ENCODE data around the gene WFIKKN1.

WFIKKN1 gene

GRCh38 chr16:678209-678857, 47.5 kb downstream of the WFIKKN1 start:
- DNase-seq (ENCODE audit: low spot score in 2 of 2) (no peak), ATAC-seq (ENCODE audit: low read depth) (no peak)
- no peak overlapping the region for H3K4me3 Mint-ChIP-seq
- H3K27me3 Mint-ChIP-seq: peaks cover 8% of the 10 kb centered on the region
- H3K9me3 Mint-ChIP-seq: no peaks in the 10 kb centered on the region
- peaks cover 18% of the 10 kb centered on the region for H3K4me1 Mint-ChIP-seq
- peaks cover 6% of the 10 kb centered on the region for H3K36me3 Mint-ChIP-seq
- no peak overlapping the region for H3K27ac Mint-ChIP-seq

DNA sequence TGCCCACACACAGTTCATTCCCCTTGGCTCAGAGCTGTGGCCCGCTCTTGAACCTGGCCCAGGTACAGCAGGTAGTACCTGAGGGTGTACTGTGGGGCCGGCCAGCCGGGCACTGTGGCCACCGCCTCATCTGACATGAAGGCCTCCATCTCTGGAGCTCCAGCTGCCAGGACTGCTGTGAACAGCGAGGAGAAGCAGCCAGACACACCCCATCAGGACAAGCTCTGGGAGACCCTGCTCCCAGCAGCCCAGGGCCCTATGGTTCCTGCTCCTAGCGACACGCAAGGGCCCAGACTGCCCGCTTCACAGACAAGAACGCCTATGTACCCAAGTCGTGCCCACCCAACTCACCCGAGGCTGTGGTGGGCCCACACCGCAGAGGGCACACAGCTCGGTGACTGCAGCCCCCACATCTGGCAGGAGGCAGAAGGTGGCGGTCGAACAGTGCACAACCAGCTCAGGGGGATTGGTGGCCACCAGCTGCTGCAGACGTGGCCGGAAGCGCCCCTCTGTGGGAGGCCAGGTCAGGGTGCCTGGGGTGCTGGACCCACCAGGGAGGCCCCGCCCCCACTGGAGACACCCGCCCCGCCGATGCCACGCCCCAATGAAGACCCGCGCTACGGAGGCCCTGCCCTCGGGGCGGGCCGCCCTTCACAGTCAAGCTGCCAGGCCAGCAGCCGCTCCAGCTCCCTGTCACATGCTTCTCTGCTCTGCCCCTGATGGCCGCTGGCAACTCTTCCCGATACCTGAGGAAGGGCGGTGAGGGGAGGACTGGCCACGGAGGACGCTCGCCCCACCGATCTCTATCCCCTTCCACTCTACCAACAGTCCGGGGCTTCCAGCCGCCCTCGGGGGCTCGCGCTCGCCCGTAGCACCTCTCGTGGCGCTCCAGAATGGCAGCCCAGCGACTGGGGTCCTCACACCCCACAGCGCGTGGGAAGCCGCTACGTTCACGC, 48.4 kb downstream of the WFIKKN1 start:
- peak overlapping the region; percentile 84 for H3K4me3 Mint-ChIP-seq
- H3K9me3 Mint-ChIP-seq: no peaks in the 10 kb centered on the region
- peaks cover 8% of the 10 kb centered on the region for H3K27me3 Mint-ChIP-seq
- H3K4me1 Mint-ChIP-seq: peaks cover 18% of the 10 kb centered on the region
- H3K36me3 Mint-ChIP-seq: peaks cover 6% of the 10 kb centered on the region
- DNase-seq (ENCODE audit: low spot score in 2 of 2) (no peak), ATAC-seq (ENCODE audit: low read depth) (no peak)
- no peak overlapping the region for H3K27ac Mint-ChIP-seq

GRCh38 chr16:679814-680624, 49.2 kb downstream of the WFIKKN1 start, which contains the start of gene STUB1:
TSS of gene STUB1 (plus strand) at chr16:680410. CDS start at chr16:680526, 116 bp downstream.
- peak; percentile 50 for ATAC-seq (ENCODE audit: low read depth)
- peaks cover 15% of the 10 kb centered on the region for H3K4me1 Mint-ChIP-seq
- no peaks in the 10 kb centered on the region for H3K9me3 Mint-ChIP-seq
- DNase-seq (ENCODE audit: low spot score in 2 of 2): peak; percentile 84 to 85
- no peak within 1 kb of the TSS for H3K27ac Mint-ChIP-seq
- peak within 1 kb of the TSS; percentile 85 for H3K4me3 Mint-ChIP-seq
- H3K36me3 Mint-ChIP-seq: peaks cover 6% of the 10 kb centered on the region
- peaks cover 5% of the 10 kb centered on the region for H3K27me3 Mint-ChIP-seq

DNA sequence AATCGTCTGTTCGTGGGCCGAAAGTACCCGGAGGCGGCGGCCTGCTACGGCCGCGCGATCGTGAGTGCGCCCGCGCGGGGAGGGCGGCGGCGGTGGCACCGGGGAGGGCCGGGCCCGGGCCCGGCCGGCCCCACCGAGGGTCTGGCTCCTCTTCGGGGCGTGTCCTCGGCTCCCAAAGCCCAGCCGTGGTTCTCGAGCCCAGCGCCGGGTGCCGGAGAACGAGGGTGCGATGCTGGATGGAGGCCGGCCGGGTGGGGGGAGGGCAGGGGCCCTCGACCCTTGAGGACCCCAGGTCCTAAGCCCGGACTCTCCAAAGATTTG, 49.8 kb downstream of the WFIKKN1 start:
- ATAC-seq (ENCODE audit: low read depth) (no peak), DNase-seq (ENCODE audit: low spot score in 2 of 2) (no peak)
- Mint-ChIP-seq H3K27ac (no peak overlapping the region), H3K4me1 (peaks cover 11% of the 10 kb centered on the region), H3K9me3 (no peaks in the 10 kb centered on the region), H3K36me3 (peaks cover 4% of the 10 kb centered on the region), H3K4me3 (peak overlapping the region; percentile 73), H3K27me3 (peaks cover 1% of the 10 kb centered on the region)

DNA sequence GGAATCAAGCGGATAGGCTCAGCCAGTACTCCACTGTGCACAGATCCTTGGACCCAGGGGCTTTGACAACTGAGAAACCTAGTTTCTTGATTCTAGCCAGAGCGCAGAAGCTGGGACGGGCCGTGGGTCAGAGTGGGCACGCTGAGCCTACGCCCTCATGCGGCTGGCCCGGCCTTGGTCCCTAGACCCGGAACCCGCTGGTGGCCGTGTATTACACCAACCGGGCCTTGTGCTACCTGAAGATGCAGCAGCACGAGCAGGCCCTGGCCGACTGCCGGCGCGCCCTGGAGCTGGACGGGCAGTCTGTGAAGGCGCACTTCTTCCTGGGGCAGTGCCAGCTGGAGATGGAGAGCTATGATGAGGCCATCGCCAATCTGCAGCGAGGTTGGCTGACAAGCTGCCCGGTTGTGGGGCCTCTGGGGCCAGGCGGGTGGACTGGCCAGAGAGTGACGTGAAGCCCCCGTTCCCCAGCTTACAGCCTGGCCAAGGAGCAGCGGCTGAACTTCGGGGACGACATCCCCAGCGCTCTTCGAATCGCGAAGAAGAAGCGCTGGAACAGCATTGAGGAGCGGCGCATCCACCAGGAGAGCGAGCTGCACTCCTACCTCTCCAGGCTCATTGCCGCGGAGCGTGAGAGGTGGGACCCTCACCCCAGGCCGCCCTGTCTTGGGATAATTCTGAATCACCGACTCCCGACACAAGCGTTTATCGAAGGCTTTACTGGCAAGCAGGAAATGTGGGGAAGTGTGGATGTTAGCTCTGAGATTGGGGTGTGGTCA, 50.4 kb downstream of the WFIKKN1 start:
- Mint-ChIP-seq H3K4me1 (peaks cover 11% of the 10 kb centered on the region), H3K4me3 (peak overlapping the region; percentile 63), H3K27me3 (peaks cover 1% of the 10 kb centered on the region), H3K27ac (no peak overlapping the region), H3K9me3 (no peaks in the 10 kb centered on the region), H3K36me3 (peaks cover 4% of the 10 kb centered on the region)
- ATAC-seq (ENCODE audit: low read depth) (no peak), DNase-seq (ENCODE audit: low spot score in 2 of 2) (no peak)

DNA sequence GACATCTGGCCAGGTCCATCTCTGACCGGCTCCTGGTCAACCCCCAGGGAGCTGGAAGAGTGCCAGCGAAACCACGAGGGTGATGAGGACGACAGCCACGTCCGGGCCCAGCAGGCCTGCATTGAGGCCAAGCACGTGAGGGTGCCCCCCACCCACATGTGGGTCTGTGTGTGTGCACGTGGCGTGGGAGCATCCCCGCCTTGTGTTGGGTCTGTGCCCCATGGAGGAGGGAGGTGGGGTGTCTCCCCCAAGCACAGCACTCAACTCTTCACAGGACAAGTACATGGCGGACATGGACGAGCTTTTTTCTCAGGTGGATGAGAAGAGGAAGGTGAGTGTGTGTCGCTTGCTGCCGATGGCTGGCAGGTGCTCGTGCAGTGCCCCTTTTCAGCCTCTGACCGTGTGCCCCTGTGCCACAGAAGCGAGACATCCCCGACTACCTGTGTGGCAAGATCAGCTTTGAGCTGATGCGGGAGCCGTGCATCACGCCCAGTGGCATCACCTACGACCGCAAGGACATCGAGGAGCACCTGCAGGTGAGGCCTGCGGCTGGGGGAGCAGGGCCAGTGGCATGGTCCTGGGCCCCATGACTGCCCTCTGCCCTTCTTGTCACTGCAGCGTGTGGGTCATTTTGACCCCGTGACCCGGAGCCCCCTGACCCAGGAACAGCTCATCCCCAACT, 51.1 kb downstream of the WFIKKN1 start:
- no peaks in the 10 kb centered on the region for H3K9me3 Mint-ChIP-seq
- H3K27me3 Mint-ChIP-seq: peaks cover 1% of the 10 kb centered on the region
- DNase-seq (ENCODE audit: low spot score in 2 of 2) (no peak), ATAC-seq (ENCODE audit: low read depth) (no peak)
- peaks cover 11% of the 10 kb centered on the region for H3K4me1 Mint-ChIP-seq
- H3K4me3 Mint-ChIP-seq: peak overlapping the region; percentile 63
- H3K27ac Mint-ChIP-seq: no peak overlapping the region
- peaks cover 4% of the 10 kb centered on the region for H3K36me3 Mint-ChIP-seq

DNA sequence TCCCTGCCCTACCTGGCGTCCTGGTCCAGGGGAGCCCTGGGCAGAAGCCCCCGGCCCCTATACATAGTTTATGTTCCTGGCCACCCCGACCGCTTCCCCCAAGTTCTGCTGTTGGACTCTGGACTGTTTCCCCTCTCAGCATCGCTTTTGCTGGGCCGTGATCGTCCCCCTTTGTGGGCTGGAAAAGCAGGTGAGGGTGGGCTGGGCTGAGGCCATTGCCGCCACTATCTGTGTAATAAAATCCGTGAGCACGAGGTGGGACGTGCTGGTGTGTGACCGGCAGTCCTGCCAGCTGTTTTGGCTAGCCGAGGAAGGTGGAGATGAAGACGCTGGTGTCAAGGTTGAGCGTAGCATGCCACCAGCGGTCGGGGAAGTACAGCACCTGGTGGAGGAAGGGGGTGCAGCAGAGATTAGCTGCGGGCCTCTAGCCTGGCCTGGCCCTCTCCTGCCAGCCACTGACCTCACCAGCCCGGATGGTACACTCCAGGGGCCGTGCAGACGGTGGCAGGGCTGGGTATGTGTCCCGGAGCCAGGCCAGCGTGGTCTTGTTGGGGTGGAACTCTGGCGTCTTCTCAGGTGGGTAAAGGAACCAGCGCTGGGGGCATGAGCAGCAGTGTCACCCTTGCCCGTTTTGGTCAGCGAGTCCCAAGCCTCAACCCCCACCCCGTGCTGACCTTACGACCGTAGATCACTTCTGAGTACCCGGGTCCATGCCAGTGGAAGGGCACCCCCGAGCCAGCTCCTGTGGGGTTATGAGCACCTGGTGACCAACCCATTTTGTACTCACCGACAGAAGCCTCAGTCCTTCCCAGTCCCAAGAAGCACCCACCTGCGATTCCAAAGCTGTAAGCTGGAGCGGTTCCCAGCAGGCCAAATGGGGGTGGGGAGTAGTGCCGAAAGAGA, 52.0 kb downstream of the WFIKKN1 start:
- ATAC-seq (ENCODE audit: low read depth): no peak
- DNase-seq (ENCODE audit: low spot score in 2 of 2): no peak
- H3K9me3 Mint-ChIP-seq: no peaks in the 10 kb centered on the region
- H3K27me3 Mint-ChIP-seq: peaks cover 1% of the 10 kb centered on the region
- H3K4me1 Mint-ChIP-seq: peaks cover 11% of the 10 kb centered on the region
- H3K27ac Mint-ChIP-seq: no peak overlapping the region
- H3K36me3 Mint-ChIP-seq: peaks cover 4% of the 10 kb centered on the region
- H3K4me3 Mint-ChIP-seq: peak overlapping the region; percentile 77

GRCh38 chr16:683396-684070, 52.7 kb downstream of the WFIKKN1 start:
- Mint-ChIP-seq H3K27ac (peak overlapping the region; percentile 75), H3K4me3 (peak overlapping the region; percentile 77), H3K4me1 (peaks cover 9% of the 10 kb centered on the region), H3K9me3 (no peaks in the 10 kb centered on the region), H3K36me3 (peaks cover 4% of the 10 kb centered on the region), H3K27me3 (no peaks in the 10 kb centered on the region)
- ATAC-seq (ENCODE audit: low read depth): no peak
- DNase-seq (ENCODE audit: low spot score in 2 of 2): no peak
